ENCODE results near the gene XIRP2.

The XIRP2 gene

DNA sequence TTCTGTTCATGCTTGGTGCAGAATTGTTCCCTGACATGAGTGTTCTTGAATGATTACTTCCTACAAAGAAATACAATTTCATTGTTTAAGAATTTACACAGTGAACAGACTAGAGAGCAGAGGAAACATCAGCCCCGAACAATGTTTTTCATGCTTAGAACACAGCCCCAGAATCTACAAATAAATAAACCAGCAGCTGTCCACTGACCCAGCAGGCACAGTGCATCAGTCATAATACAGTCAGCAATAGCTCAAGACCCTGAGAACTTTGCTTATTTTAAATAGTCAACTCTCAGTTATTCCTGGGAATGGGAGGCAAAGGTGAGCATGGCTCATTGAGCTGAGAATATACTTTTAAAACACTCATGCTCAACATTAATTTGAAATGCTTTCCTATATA, 38.4 kb downstream of the XIRP2 start:
- DNase-seq (ENCODE audit: insufficient read length, low spot score) = no peak
- no peak for FAIRE-seq
- TF ChIP-seq PAX5 (IDR thresholded peaks at IDR 0.05; ENCODE audit: insufficient read depth, low read length, severe bottlenecking) = no peak
- no peak for TF ChIP-seq POLR2AphosphoS5 (IDR thresholded peaks at IDR 0.05; ENCODE audit: low read depth, low read length)

DNA sequence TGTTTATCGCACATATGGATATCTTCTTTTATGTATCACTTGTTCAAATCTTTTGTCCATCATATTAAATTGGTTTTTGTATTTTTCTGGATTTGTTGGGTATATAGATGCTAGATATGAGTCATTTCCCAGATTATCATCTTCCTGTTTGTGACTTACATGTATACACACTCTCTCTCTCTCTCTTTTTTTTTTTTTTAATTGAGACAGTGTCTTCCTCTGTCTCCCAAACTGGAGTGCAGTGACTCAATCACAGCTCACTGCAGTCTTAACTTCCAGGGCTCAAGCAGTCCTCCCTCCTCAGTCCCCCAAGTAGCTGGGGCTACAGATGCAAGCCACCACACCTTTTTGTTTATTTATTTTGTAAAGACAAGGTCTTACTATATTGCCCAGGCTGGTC, 43.8 kb downstream of the XIRP2 start:
- no peak for FAIRE-seq

DNA sequence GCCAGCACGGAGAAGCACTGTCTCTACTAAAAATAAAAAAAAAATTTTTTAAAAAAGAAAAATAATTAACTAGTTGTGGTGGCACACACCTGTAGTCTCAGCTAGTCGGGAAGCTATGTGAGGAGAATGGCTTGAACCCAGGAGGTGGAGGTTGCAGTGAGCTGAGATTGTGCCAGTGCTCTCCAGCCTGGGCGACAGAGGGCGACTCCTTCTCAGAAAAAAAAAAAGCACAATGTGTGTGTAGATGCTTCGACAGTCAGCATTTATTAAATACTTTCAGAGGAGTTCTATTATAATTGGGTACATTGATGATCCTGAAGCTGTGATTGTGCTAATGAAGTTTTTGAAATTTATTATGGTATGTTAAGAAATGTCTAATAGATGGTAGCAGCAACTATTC, 46.5 kb downstream of the XIRP2 start:
- TF ChIP-seq POLR2A (IDR thresholded peaks at IDR 0.05; ENCODE audit: low read depth, low read length) (no peak), TAF1 (IDR thresholded peaks at IDR 0.05; ENCODE audit: low read depth, low read length) (no peak), SPI1 (IDR thresholded peaks at IDR 0.05; ENCODE audit: low read depth, low read length) (no peak), PAX5 (IDR thresholded peaks at IDR 0.05; ENCODE audit: insufficient read depth, low read length, severe bottlenecking) (no peak), POLR2AphosphoS5 (IDR thresholded peaks at IDR 0.05; ENCODE audit: low read depth, low read length) (no peak), POU2F2 (IDR thresholded peaks at IDR 0.05; ENCODE audit: low read depth, low read length) (no peak)
- FAIRE-seq (no peak), DNase-seq (ENCODE audit: insufficient read length, low spot score) (no peak)

More for the DNA sequence above, 43.8 kb downstream of the XIRP2 start:
- TF ChIP-seq POU2F2 (IDR thresholded peaks at IDR 0.05; ENCODE audit: low read depth, low read length) = no peak
- TF ChIP-seq PAX5 (IDR thresholded peaks at IDR 0.05; ENCODE audit: insufficient read depth, low read length, severe bottlenecking) = no peak
- TF ChIP-seq SPI1 (IDR thresholded peaks at IDR 0.05; ENCODE audit: low read depth, low read length) = no peak
- TF ChIP-seq POLR2A (IDR thresholded peaks at IDR 0.05; ENCODE audit: low read depth, low read length) = no peak
- no peak for TF ChIP-seq TAF1 (IDR thresholded peaks at IDR 0.05; ENCODE audit: low read depth, low read length)
- TF ChIP-seq POLR2AphosphoS5 (IDR thresholded peaks at IDR 0.05; ENCODE audit: low read depth, low read length) = no peak
- DNase-seq (ENCODE audit: insufficient read length, low spot score) = no peak

DNA sequence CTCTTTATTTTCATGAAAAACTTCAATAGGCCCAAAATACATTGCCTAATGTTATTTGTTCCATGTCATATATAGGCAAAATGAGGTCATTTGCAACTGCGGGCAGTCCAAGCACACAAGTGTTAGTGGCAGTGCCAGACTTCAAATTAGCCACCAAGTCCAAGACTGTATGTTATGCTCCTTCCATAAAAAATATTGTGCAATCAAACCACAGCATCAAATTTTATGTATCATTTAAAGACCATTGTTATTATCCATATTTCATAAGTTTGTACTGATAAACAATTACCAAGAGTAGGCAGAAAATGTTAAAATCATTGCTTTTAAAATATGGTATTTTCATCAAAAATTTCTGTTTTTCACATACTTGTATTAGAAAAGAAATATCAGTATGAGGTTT, 54.1 kb downstream of the XIRP2 start:
- TF ChIP-seq POU2F2 (IDR thresholded peaks at IDR 0.05; ENCODE audit: low read depth, low read length) (no peak), PAX5 (IDR thresholded peaks at IDR 0.05; ENCODE audit: insufficient read depth, low read length, severe bottlenecking) (no peak), TAF1 (IDR thresholded peaks at IDR 0.05; ENCODE audit: low read depth, low read length) (no peak), POLR2AphosphoS5 (IDR thresholded peaks at IDR 0.05; ENCODE audit: low read depth, low read length) (no peak), POLR2A (IDR thresholded peaks at IDR 0.05; ENCODE audit: low read depth, low read length) (no peak), SPI1 (IDR thresholded peaks at IDR 0.05; ENCODE audit: low read depth, low read length) (no peak)
- FAIRE-seq = no peak
- no peak for DNase-seq (ENCODE audit: insufficient read length, low spot score)

DNA sequence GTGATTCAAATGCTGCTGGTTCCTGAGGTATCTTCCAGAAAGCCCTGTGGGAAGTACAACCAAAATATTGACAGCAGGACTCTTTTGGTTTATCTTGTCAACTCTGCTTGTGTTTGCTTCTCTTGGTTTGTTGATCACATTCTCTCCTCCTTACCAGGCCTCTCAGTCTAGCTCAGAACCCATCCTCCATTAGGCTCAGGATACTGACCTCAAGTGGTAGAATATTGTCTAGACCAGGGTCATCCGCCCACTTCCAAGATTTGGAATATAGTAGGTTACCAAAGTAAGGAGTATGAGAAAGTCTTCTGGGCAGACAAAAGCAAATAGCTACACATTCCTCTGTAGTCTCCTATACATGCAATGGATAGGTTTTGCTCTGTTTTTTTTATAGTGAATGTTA, 56.6 kb downstream of the XIRP2 start:
- TF ChIP-seq SPI1 (IDR thresholded peaks at IDR 0.05; ENCODE audit: low read depth, low read length) (no peak), TAF1 (IDR thresholded peaks at IDR 0.05; ENCODE audit: low read depth, low read length) (no peak), POLR2A (IDR thresholded peaks at IDR 0.05; ENCODE audit: low read depth, low read length) (no peak), POLR2AphosphoS5 (IDR thresholded peaks at IDR 0.05; ENCODE audit: low read depth, low read length) (no peak), PAX5 (IDR thresholded peaks at IDR 0.05; ENCODE audit: insufficient read depth, low read length, severe bottlenecking) (no peak), POU2F2 (IDR thresholded peaks at IDR 0.05; ENCODE audit: low read depth, low read length) (no peak)
- DNase-seq (ENCODE audit: insufficient read length, low spot score) (no peak), FAIRE-seq (no peak)

DNA sequence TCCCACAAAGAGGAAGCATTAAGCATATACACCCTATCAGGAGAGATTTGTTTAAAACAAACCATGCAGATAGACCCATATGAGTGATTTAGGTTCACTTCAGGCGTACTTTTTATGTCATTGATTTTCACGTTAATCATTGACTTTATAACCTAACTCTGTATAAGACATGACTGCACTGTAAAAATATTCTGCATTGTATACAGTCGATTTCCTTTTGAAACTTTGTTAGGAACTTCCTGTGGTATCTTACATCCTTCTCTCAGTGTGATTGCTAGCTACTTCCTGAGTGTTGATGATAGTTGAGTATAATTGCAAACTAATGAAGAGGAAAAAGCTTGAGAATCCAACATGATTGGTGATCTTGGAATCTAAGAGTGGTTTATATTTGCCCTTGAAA, 69.4 kb downstream of the XIRP2 start:
- DNase-seq (ENCODE audit: insufficient read length, low spot score) (no peak), FAIRE-seq (no peak)

DNA sequence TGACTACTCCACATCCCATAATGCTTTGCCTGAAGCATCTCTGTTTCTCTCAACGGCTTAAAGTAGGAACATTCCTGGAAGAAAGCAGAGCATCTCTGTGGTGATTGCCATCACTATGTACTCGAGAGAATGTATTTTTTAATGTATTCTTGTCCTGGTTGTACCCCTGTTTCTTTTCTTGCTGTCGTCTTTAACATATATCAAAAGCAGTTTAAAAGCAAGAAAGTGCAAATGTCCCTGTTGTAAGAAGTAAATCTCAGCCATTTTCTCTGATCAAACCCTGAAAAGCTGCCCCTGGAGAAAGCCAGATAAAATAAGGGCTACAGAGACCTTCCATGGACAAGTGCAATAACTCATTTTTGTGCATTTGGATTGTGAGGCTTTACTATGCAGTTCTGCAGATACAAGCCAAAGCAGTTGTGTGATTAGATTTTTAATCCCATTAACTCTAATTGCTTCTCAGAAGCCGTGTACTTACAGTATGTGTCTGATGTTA, 70.8 kb downstream of the XIRP2 start:
- TF ChIP-seq POLR2AphosphoS5 (IDR thresholded peaks at IDR 0.05; ENCODE audit: low read depth, low read length) (no peak), SPI1 (IDR thresholded peaks at IDR 0.05; ENCODE audit: low read depth, low read length) (no peak), TAF1 (IDR thresholded peaks at IDR 0.05; ENCODE audit: low read depth, low read length) (no peak), PAX5 (IDR thresholded peaks at IDR 0.05; ENCODE audit: insufficient read depth, low read length, severe bottlenecking) (no peak), POLR2A (IDR thresholded peaks at IDR 0.05; ENCODE audit: low read depth, low read length) (no peak), POU2F2 (IDR thresholded peaks at IDR 0.05; ENCODE audit: low read depth, low read length) (no peak)
- FAIRE-seq = no peak

More for the DNA sequence above, 69.4 kb downstream of the XIRP2 start:
- TF ChIP-seq POU2F2 (IDR thresholded peaks at IDR 0.05; ENCODE audit: low read depth, low read length) (no peak), SPI1 (IDR thresholded peaks at IDR 0.05; ENCODE audit: low read depth, low read length) (no peak), POLR2AphosphoS5 (IDR thresholded peaks at IDR 0.05; ENCODE audit: low read depth, low read length) (no peak), PAX5 (IDR thresholded peaks at IDR 0.05; ENCODE audit: insufficient read depth, low read length, severe bottlenecking) (no peak), TAF1 (IDR thresholded peaks at IDR 0.05; ENCODE audit: low read depth, low read length) (no peak), POLR2A (IDR thresholded peaks at IDR 0.05; ENCODE audit: low read depth, low read length) (no peak)

DNA sequence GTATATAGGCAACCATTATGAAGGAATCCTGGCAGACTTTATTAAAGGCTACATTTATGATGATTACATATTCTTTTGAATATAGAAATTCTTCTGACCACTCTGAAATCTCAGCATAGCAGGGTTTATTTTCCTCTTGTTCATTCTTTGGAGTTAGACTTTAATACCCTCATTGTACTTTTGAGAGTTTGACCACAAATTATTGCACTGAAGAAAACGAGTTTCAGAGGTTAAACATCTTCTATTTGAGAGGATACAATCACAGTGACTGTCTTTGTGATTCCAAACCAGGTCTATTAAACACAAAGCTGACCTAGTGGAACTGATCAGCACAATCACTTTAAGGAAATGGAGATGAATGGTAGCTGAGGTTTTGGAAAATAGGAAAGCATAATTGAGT, 71.3 kb downstream of the XIRP2 start:
- FAIRE-seq (no peak), DNase-seq (ENCODE audit: insufficient read length, low spot score) (no peak)
- TF ChIP-seq POLR2A (IDR thresholded peaks at IDR 0.05; ENCODE audit: low read depth, low read length) (no peak), SPI1 (IDR thresholded peaks at IDR 0.05; ENCODE audit: low read depth, low read length) (no peak), POU2F2 (IDR thresholded peaks at IDR 0.05; ENCODE audit: low read depth, low read length) (no peak), PAX5 (IDR thresholded peaks at IDR 0.05; ENCODE audit: insufficient read depth, low read length, severe bottlenecking) (no peak), POLR2AphosphoS5 (IDR thresholded peaks at IDR 0.05; ENCODE audit: low read depth, low read length) (no peak), TAF1 (IDR thresholded peaks at IDR 0.05; ENCODE audit: low read depth, low read length) (no peak)

More for the DNA sequence above, 70.8 kb downstream of the XIRP2 start:
- DNase-seq (ENCODE audit: insufficient read length, low spot score) = no peak

DNA sequence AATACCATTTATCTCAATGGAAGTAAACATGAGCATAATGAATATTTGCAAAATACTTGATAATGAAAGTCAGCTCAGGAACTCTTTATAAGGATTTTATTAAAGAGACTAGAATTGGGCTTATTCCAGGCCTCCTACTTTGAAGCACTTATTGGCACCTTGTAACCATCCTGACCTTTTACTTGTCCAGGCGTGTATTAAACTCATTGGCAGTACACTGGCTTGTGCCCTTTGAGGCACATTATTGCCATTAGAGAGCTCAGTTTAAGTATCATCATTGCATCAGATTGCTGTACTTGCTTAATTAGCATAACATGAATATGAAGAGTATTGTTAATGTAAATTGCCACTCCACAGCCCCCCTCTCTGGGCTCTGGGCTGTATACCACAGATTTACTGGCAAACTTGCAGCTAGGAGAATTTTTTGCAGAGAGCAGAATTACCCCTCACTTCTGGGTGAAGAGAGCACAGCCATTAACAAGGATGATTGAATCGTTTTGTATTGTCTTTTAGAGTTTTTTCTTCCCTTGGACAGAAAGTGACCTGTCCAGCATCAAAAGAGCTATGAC, 72.5 kb downstream of the XIRP2 start:
- DNase-seq (ENCODE audit: insufficient read length, low spot score) = no peak
- TF ChIP-seq PAX5 (IDR thresholded peaks at IDR 0.05; ENCODE audit: insufficient read depth, low read length, severe bottlenecking) (no peak), TAF1 (IDR thresholded peaks at IDR 0.05; ENCODE audit: low read depth, low read length) (no peak), POLR2A (IDR thresholded peaks at IDR 0.05; ENCODE audit: low read depth, low read length) (no peak), POU2F2 (IDR thresholded peaks at IDR 0.05; ENCODE audit: low read depth, low read length) (no peak), POLR2AphosphoS5 (IDR thresholded peaks at IDR 0.05; ENCODE audit: low read depth, low read length) (no peak), SPI1 (IDR thresholded peaks at IDR 0.05; ENCODE audit: low read depth, low read length) (no peak)
- FAIRE-seq = no peak

DNA sequence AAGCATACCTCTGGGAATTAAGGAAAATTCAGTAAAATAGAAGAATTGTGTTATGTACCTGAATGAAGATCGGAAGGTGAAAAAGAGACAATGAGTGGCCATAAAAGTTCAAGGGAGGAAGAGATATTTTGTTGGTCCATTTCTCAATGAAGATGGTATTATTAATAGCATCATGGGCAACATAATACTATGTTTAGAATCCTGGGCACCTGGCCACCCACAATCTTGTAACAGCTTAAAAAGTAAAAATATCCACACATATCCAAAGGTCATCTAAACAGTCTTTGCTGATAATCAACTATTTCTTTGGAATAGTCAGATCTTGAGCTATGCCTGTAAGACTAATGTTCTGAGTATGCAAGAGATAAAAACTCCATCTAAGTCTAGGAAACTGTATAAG, 73.7 kb downstream of the XIRP2 start:
- DNase-seq (ENCODE audit: insufficient read length, low spot score) (no peak), FAIRE-seq (no peak)
- TF ChIP-seq PAX5 (IDR thresholded peaks at IDR 0.05; ENCODE audit: insufficient read depth, low read length, severe bottlenecking) (no peak), POLR2AphosphoS5 (IDR thresholded peaks at IDR 0.05; ENCODE audit: low read depth, low read length) (no peak), TAF1 (IDR thresholded peaks at IDR 0.05; ENCODE audit: low read depth, low read length) (no peak), POU2F2 (IDR thresholded peaks at IDR 0.05; ENCODE audit: low read depth, low read length) (no peak), SPI1 (IDR thresholded peaks at IDR 0.05; ENCODE audit: low read depth, low read length) (no peak), POLR2A (IDR thresholded peaks at IDR 0.05; ENCODE audit: low read depth, low read length) (no peak)

Data from GM12891 (cell line).